ENCODE data around the gene BCAS3.

Gene BCAS3

GRCh38 chr17:60685437-60685836, 7.8 kb downstream of the BCAS3 start:
- H4K91ac ChIP-seq (ENCODE audit: low read depth, low read length), result no peak overlapping the region
- H3K36me3 ChIP-seq (ENCODE audit: control insufficient read depth in 1 of 2, insufficient read depth in 2 of 2, low read length in 2 of 2), result peaks cover 2 to 3% of the 10 kb centered on the region in 2 experiments
- H2AFZ ChIP-seq (ENCODE audit: insufficient read depth, low read length, poor library complexity), result no peak overlapping the region
- no peak overlapping the region for H3K4me2 ChIP-seq (ENCODE audit: low read length)
- no peak overlapping the region for H4K12ac ChIP-seq (ENCODE audit: low read depth, low read length)
- no peak overlapping the region for H2AK5ac ChIP-seq (ENCODE audit: low read length)
- no peak overlapping the region for H3K23ac ChIP-seq (ENCODE audit: low read length)
- no peak overlapping the region for H2BK5ac ChIP-seq (ENCODE audit: low read depth, low read length, poor library complexity)
- no peak overlapping the region for H3K4ac ChIP-seq (ENCODE audit: low read depth, low read length)
- H3K79me2 ChIP-seq (ENCODE audit: control insufficient read depth, insufficient read depth, low read length, poor library complexity), result no peaks in the 10 kb centered on the region
- H3K27ac ChIP-seq (ENCODE audit: low read depth, low read length), result no peak overlapping the region
- no peak overlapping the region for H3K4me3 ChIP-seq (ENCODE audit: low read depth, low read length)
- H3K9me3 ChIP-seq (ENCODE audit: insufficient read depth, low read depth, low read length), result peaks cover 1% of the 10 kb centered on the region
- H3K79me1 ChIP-seq (ENCODE audit: low read length), result peaks cover 1% of the 10 kb centered on the region
- H3K18ac ChIP-seq (ENCODE audit: low read length), result no peak overlapping the region
- no peak for DNase-seq
- no peaks in the 10 kb centered on the region for H3K4me1 ChIP-seq (ENCODE audit: control insufficient read depth in 1 of 2, insufficient read depth in 2 of 2, low read length in 2 of 2)
- no peak overlapping the region for H2BK120ac ChIP-seq (ENCODE audit: insufficient read depth, low read length, poor library complexity)
- WGBS (ENCODE audit: extremely low coverage, insufficient coverage, insufficient read length), result no CpG with 5 or more reads among the region's 7 CpGs
- no peak overlapping the region for H2BK12ac ChIP-seq (ENCODE audit: low read length)
- no peaks in the 10 kb centered on the region for H3K27me3 ChIP-seq (ENCODE audit: insufficient read depth, low read length)
- H4K8ac ChIP-seq (ENCODE audit: low read depth, low read length), result no peak overlapping the region
- no peak overlapping the region for H3K14ac ChIP-seq (ENCODE audit: low read length)
- H3K9ac ChIP-seq (ENCODE audit: low read length), result no peak overlapping the region

GRCh38 chr17:60695960-60696359, 18.3 kb downstream of the BCAS3 start:
- Histone ChIP-seq H2BK120ac (ENCODE audit: insufficient read depth, low read length, poor library complexity) (no peak overlapping the region), H2BK5ac (ENCODE audit: low read depth, low read length, poor library complexity) (no peak overlapping the region), H3K27me3 (ENCODE audit: insufficient read depth, low read length) (no peaks in the 10 kb centered on the region), H2AK5ac (ENCODE audit: low read length) (no peak overlapping the region), H2AFZ (ENCODE audit: insufficient read depth, low read length, poor library complexity) (no peak overlapping the region), H3K79me2 (ENCODE audit: control insufficient read depth, insufficient read depth, low read length, poor library complexity) (no peaks in the 10 kb centered on the region), H2BK12ac (ENCODE audit: low read length) (no peak overlapping the region), H3K79me1 (ENCODE audit: low read length) (no peaks in the 10 kb centered on the region), H3K18ac (ENCODE audit: low read length) (no peak overlapping the region), H3K4ac (ENCODE audit: low read depth, low read length) (no peak overlapping the region), H3K36me3 (ENCODE audit: control insufficient read depth in 1 of 2, insufficient read depth in 2 of 2, low read length in 2 of 2) (no peaks in the 10 kb centered on the region), H4K8ac (ENCODE audit: low read depth, low read length) (no peak overlapping the region), H3K23ac (ENCODE audit: low read length) (peak overlapping the region; percentile 44), H3K9ac (ENCODE audit: low read length) (no peak overlapping the region), H4K12ac (ENCODE audit: low read depth, low read length) (no peak overlapping the region), H3K4me1 (ENCODE audit: control insufficient read depth in 1 of 2, insufficient read depth in 2 of 2, low read length in 2 of 2) (no peaks in the 10 kb centered on the region), H4K91ac (ENCODE audit: low read depth, low read length) (no peak overlapping the region), H3K4me3 (ENCODE audit: low read depth, low read length) (no peak overlapping the region), H3K9me3 (ENCODE audit: insufficient read depth, low read depth, low read length) (no peaks in the 10 kb centered on the region), H3K27ac (ENCODE audit: low read depth, low read length) (no peak overlapping the region), H3K4me2 (ENCODE audit: low read length) (no peak overlapping the region), H3K14ac (ENCODE audit: low read length) (no peak overlapping the region)
- peak; percentile 58 to 88 for DNase-seq

- Histone ChIP-seq H3K79me2 (ENCODE audit: control insufficient read depth, insufficient read depth, low read length, poor library complexity) (no peaks in the 10 kb centered on the region), H3K4ac (ENCODE audit: low read depth, low read length) (no peak overlapping the region), H3K27me3 (ENCODE audit: insufficient read depth, low read length) (no peaks in the 10 kb centered on the region), H4K91ac (ENCODE audit: low read depth, low read length) (no peak overlapping the region), H4K8ac (ENCODE audit: low read depth, low read length) (no peak overlapping the region), H3K27ac (ENCODE audit: low read depth, low read length) (no peak overlapping the region), H4K12ac (ENCODE audit: low read depth, low read length) (no peak overlapping the region), H2BK5ac (ENCODE audit: low read depth, low read length, poor library complexity) (no peak overlapping the region), H3K4me1 (ENCODE audit: control insufficient read depth in 1 of 2, insufficient read depth in 2 of 2, low read length in 2 of 2) (no peaks in the 10 kb centered on the region), H3K79me1 (ENCODE audit: low read length) (no peaks in the 10 kb centered on the region), H2AFZ (ENCODE audit: insufficient read depth, low read length, poor library complexity) (no peak overlapping the region), H3K36me3 (ENCODE audit: control insufficient read depth in 1 of 2, insufficient read depth in 2 of 2, low read length in 2 of 2) (no peaks in the 10 kb centered on the region), H3K18ac (ENCODE audit: low read length) (no peak overlapping the region), H3K14ac (ENCODE audit: low read length) (no peak overlapping the region), H2BK120ac (ENCODE audit: insufficient read depth, low read length, poor library complexity) (no peak overlapping the region), H3K4me2 (ENCODE audit: low read length) (no peak overlapping the region), H3K9me3 (ENCODE audit: insufficient read depth, low read depth, low read length) (no peaks in the 10 kb centered on the region), H2BK12ac (ENCODE audit: low read length) (no peak overlapping the region), H3K4me3 (ENCODE audit: low read depth, low read length) (no peak overlapping the region), H3K9ac (ENCODE audit: low read length) (no peak overlapping the region), H3K23ac (ENCODE audit: low read length) (no peak overlapping the region), H2AK5ac (ENCODE audit: low read length) (no peak overlapping the region)
- WGBS (ENCODE audit: extremely low coverage, insufficient coverage, insufficient read length), result no CpG with 5 or more reads among the region's 3 CpGs
- no peak for DNase-seq
Observed at GRCh38 chr17:60699090-60699489, 21.4 kb downstream of the BCAS3 start.

- Histone ChIP-seq H2AFZ (ENCODE audit: insufficient read depth, low read length, poor library complexity) (no peak overlapping the region), H3K9me3 (ENCODE audit: insufficient read depth, low read depth, low read length) (no peaks in the 10 kb centered on the region), H3K79me1 (ENCODE audit: low read length) (no peaks in the 10 kb centered on the region), H3K4me1 (ENCODE audit: control insufficient read depth in 1 of 2, insufficient read depth in 2 of 2, low read length in 2 of 2) (no peaks in the 10 kb centered on the region), H3K4me2 (ENCODE audit: low read length) (no peak overlapping the region), H4K12ac (ENCODE audit: low read depth, low read length) (no peak overlapping the region), H4K91ac (ENCODE audit: low read depth, low read length) (no peak overlapping the region), H2BK120ac (ENCODE audit: insufficient read depth, low read length, poor library complexity) (no peak overlapping the region), H3K4me3 (ENCODE audit: low read depth, low read length) (no peak overlapping the region), H3K18ac (ENCODE audit: low read length) (no peak overlapping the region), H3K36me3 (ENCODE audit: control insufficient read depth in 1 of 2, insufficient read depth in 2 of 2, low read length in 2 of 2) (peaks cover 0 to 2% of the 10 kb centered on the region in 2 experiments), H3K79me2 (ENCODE audit: control insufficient read depth, insufficient read depth, low read length, poor library complexity) (no peaks in the 10 kb centered on the region), H3K23ac (ENCODE audit: low read length) (no peak overlapping the region), H2BK12ac (ENCODE audit: low read length) (no peak overlapping the region), H4K8ac (ENCODE audit: low read depth, low read length) (no peak overlapping the region), H3K14ac (ENCODE audit: low read length) (no peak overlapping the region), H2BK5ac (ENCODE audit: low read depth, low read length, poor library complexity) (no peak overlapping the region), H3K4ac (ENCODE audit: low read depth, low read length) (no peak overlapping the region), H2AK5ac (ENCODE audit: low read length) (no peak overlapping the region), H3K27ac (ENCODE audit: low read depth, low read length) (no peak overlapping the region), H3K27me3 (ENCODE audit: insufficient read depth, low read length) (no peaks in the 10 kb centered on the region), H3K9ac (ENCODE audit: low read length) (no peak overlapping the region)
- no CpG with 5 or more reads among the region's 3 CpGs for WGBS (ENCODE audit: extremely low coverage, insufficient coverage, insufficient read length)
- no peak for DNase-seq
Observed at GRCh38 chr17:60704170-60704569, 26.5 kb downstream of the BCAS3 start.
